ENCODE data around the gene IFNAR1. TPM values are rescaled to one million over a fixed set of nuclear protein-coding genes. Genes with fewer than 3 reads are reported as not detected.

Gene IFNAR1
- total and polyA plus RNA-seq, 2 donors (not counting 3 experiments of a cell fraction or from before 2014, with no cell fraction given) = 16.2 to 47.8 TPM

GRCh38 chr21:33283203-33283602 lies 41.6 kb upstream of the IFNAR1 start:
- no peak overlapping the region for H3K9ac ChIP-seq (replicated peaks; ENCODE audit: extremely low read depth, insufficient read depth, low read length)
- H3K27me3 ChIP-seq (ENCODE audit: control insufficient read depth in 2 of 2, insufficient read depth in 2 of 2, low read length in 2 of 2) = no peaks in the 10 kb centered on the region
- H3K36me3 ChIP-seq (ENCODE audit: control insufficient read depth in 2 of 2, extremely low read depth in 1 of 2, insufficient read depth in 2 of 2, low read length in 2 of 2) = peaks cover 0 to 5% of the 10 kb centered on the region in 2 experiments
- H3K9me1 ChIP-seq (replicated peaks; ENCODE audit: control insufficient read depth, extremely low read depth, insufficient read depth, low read length) = no peaks in the 10 kb centered on the region
- CTCF ChIA-PET = interaction anchor here (0.5 to 1.2 kb wide), 2 partner anchors 19 to 83 kb away, joined by 3 to 4 read pairs; no protein-coding TSS in a partner anchor
- H3K9me3 ChIP-seq (replicated peaks; ENCODE audit: control insufficient read depth, insufficient read depth, low read length) = no peaks in the 10 kb centered on the region
- POLR2A ChIA-PET = no interaction called here
- H3K4me3 ChIP-seq (replicated peaks in 1 of 3; ENCODE audit: insufficient read depth in 1 of 3, low read depth in 1 of 3, low read length in 3 of 3) = no peak overlapping the region
- no peak overlapping the region for H2AFZ ChIP-seq (ENCODE audit: low read depth, low read length)
- no TSS peak for BruUV-seq (replicated peaks)
- H3K4me1 ChIP-seq (ENCODE audit: control insufficient read depth, extremely low read depth, insufficient read depth, low read length) = peaks cover 16% of the 10 kb centered on the region
- no peaks in the 10 kb centered on the region for H3K79me2 ChIP-seq (ENCODE audit: control insufficient read depth, insufficient read depth, low read length)
- DNase-seq (ENCODE audit: low read depth, low spot score) (no peak), FAIRE-seq (no peak)
- no peaks in the 10 kb centered on the region for H4K20me1 ChIP-seq (replicated peaks; ENCODE audit: control insufficient read depth, extremely low read depth, insufficient read depth, low read length)
- dilution Hi-C loops (cut with MboI; ENCODE audit: extremely low pct_ligation_motif_present, low sequenced_read_pairs) (no loop called here), intact Hi-C loops (cut with micrococcal nuclease) (no loop called here)
- no peak overlapping the region for H3K4me2 ChIP-seq (ENCODE audit: insufficient read depth, low read length)
- H3K27ac ChIP-seq (ENCODE audit: insufficient read depth, low read depth, low read length) = no peak overlapping the region
- no peak for TF ChIP-seq MAX (IDR thresholded peaks at IDR 0.05; ENCODE audit: insufficient read depth, insufficient read length)
- TF ChIP-seq JUN (IDR thresholded peaks at IDR 0.05; ENCODE audit: borderline replicate concordance, insufficient read depth, insufficient read length, low read depth) = no peak
- TF ChIP-seq CTCF (IDR thresholded peaks at IDR 0.05; ENCODE audit: extremely low read depth in 1 of 2, insufficient read depth in 1 of 2, low read depth in 1 of 2, low read length in 2 of 2) = no peak
- TF ChIP-seq FOS (IDR thresholded peaks at IDR 0.05; ENCODE audit: borderline replicate concordance, insufficient read depth, low read length) = no peak
- TF ChIP-seq MYC (IDR thresholded peaks at IDR 0.05; ENCODE audit: low read depth, low read length) = no peak
- no peak for TF ChIP-seq GATA2 (IDR thresholded peaks at IDR 0.05; ENCODE audit: insufficient read depth, insufficient read length, low read depth, low read length)
- TF ChIP-seq EZH2 (IDR thresholded peaks at IDR 0.05; ENCODE audit: borderline replicate concordance, low read depth, low read length, severe bottlenecking) = no peak
- no peak for TF ChIP-seq POLR2A (IDR thresholded peaks at IDR 0.05; ENCODE audit: low read depth, low read length)
- no peak for TF ChIP-seq POLR2AphosphoS5 (IDR thresholded peaks at IDR 0.05; ENCODE audit: insufficient read depth, low read depth, low read length)
